SK-N-MC (cell line): ENCODE measurements around the gene RPL38.

Source experiments
- DNase-seq: peaks from one replicate; pipeline ENCODE4 v3.0.0-alpha.2; 2011; ENCODE audit warnings: low read depth, low spot score
- H3K27ac ChIP-seq: fragments of 200-600 bp; sonication (generic); 2 replicates; pipeline ENCODE4 v1.5.1; 2016; ENCODE audit warnings: mixed run types
- H3K36me3 ChIP-seq: fragments of 200-600 bp; sonication (generic); 2 replicates; pipeline ENCODE4 v1.6.1; 2017; ENCODE audit warnings: antibody characterized with exemption, low read length, mixed read lengths; ENCODE audit not compliant: insufficient read depth
- H3K4me3 ChIP-seq: fragments of 200-600 bp; sonication (generic); 2 replicates; pipeline ENCODE4 v1.5.1; 2016
- H3K9ac ChIP-seq: fragments of 200-600 bp; sonication (generic); 2 replicates; pipeline ENCODE4 v1.8.0; 2017; ENCODE audit warnings: mixed run types, mixed read lengths; ENCODE audit not compliant: insufficient read length
- H3K9me3 ChIP-seq: fragments of 200-600 bp; sonication (generic); 2 replicates; pipeline ENCODE4 v1.6.1; 2017; ENCODE audit warnings: low read depth, mild to moderate bottlenecking, antibody characterized with exemption, low read length, moderate library complexity, mixed read lengths
- EZH2 ChIP-seq: fragments of 200-600 bp; sonication (generic); IDR thresholded peaks from one replicate; pipeline ENCODE4 v1.6.1; 2017; ENCODE audit warnings: antibody characterized with exemption
- FOXP2 ChIP-seq: optimal IDR thresholded peaks from 2 replicates; pipeline ENCODE3; 2011; ENCODE audit warnings: mild to moderate bottlenecking, moderate library complexity; ENCODE audit not compliant: insufficient read depth; ENCODE audit errors: extremely low read length, control extremely low read depth
- POLR2AphosphoS5 ChIP-seq: IDR thresholded peaks from 2 replicates; pipeline ENCODE4 v1.6.1; 2012; ENCODE audit warnings: mild to moderate bottlenecking, low read depth, low read length, borderline replicate concordance

RPL38 gene

GRCh38 chr17:74200112-74200511 lies 3.4 kb upstream of the RPL38 start:
- Histone ChIP-seq H3K27ac (no peak overlapping the region), H3K9ac (no peak overlapping the region), H3K9me3 (no peaks in the 10 kb centered on the region), H3K4me3 (no peak overlapping the region), H3K36me3 (peaks cover 13% of the 10 kb centered on the region)
- TF ChIP-seq EZH2: no peak
- TF ChIP-seq POLR2AphosphoS5: no peak
- TF ChIP-seq FOXP2: no peak
- no peak for DNase-seq

GRCh38 chr17:74201250-74201649 lies 2.2 kb upstream of the RPL38 start:
- no peak for DNase-seq
- H3K4me3 ChIP-seq: no peak overlapping the region
- no peak overlapping the region for H3K27ac ChIP-seq
- no peaks in the 10 kb centered on the region for H3K9me3 ChIP-seq
- no peak overlapping the region for H3K9ac ChIP-seq
- TF ChIP-seq POLR2AphosphoS5: no peak
- no peak for TF ChIP-seq EZH2
- no peak for TF ChIP-seq FOXP2
- peaks cover 24% of the 10 kb centered on the region for H3K36me3 ChIP-seq

- H3K9ac ChIP-seq: no peak overlapping the region
- no peak for DNase-seq
- no peak overlapping the region for H3K27ac ChIP-seq
These were observed 1.5 kb upstream of the RPL38 start for GRCh38 chr17:74201948-74202347.

GRCh38 chr17:74202938-74203337 lies 540 bp upstream of the RPL38 start:
- DNase-seq: no peak
- Histone ChIP-seq H3K36me3 (peaks cover 39% of the 10 kb centered on the region), H3K9me3 (no peaks in the 10 kb centered on the region), H3K4me3 (peak overlapping the region; percentile 99), H3K27ac (no peak overlapping the region), H3K9ac (no peak overlapping the region)
- no peak for TF ChIP-seq POLR2AphosphoS5
- TF ChIP-seq EZH2: no peak
- no peak for TF ChIP-seq FOXP2

More at GRCh38 chr17:74201948-74202347, 1.5 kb upstream of the RPL38 start:
- no peak overlapping the region for H3K4me3 ChIP-seq
- peaks cover 29% of the 10 kb centered on the region for H3K36me3 ChIP-seq
- H3K9me3 ChIP-seq: no peaks in the 10 kb centered on the region
- no peak for TF ChIP-seq FOXP2
- TF ChIP-seq POLR2AphosphoS5: no peak
- TF ChIP-seq EZH2: no peak

- no peak for DNase-seq
- Histone ChIP-seq H3K9me3 (no peaks in the 10 kb centered on the region), H3K9ac (peak overlapping the region; percentile 100), H3K4me3 (peak overlapping the region; percentile 99), H3K36me3 (peaks cover 54% of the 10 kb centered on the region), H3K27ac (peak overlapping the region; percentile 91)
- no peak for TF ChIP-seq POLR2AphosphoS5
- no peak for TF ChIP-seq EZH2
- no peak for TF ChIP-seq FOXP2
These were observed 996 bp downstream of the RPL38 start for GRCh38 chr17:74204474-74204873.

GRCh38 chr17:74205274-74205673 lies 1.8 kb downstream of the RPL38 start:
- DNase-seq: no peak
- Histone ChIP-seq H3K9ac (peak overlapping the region; percentile 100), H3K36me3 (peaks cover 62% of the 10 kb centered on the region), H3K27ac (peak overlapping the region; percentile 91; the same call in 1 of the 2 replicates), H3K9me3 (no peaks in the 10 kb centered on the region), H3K4me3 (peak overlapping the region; percentile 99)
- TF ChIP-seq EZH2: no peak
- TF ChIP-seq POLR2AphosphoS5: no peak
- TF ChIP-seq FOXP2: no peak

GRCh38 chr17:74206332-74206818 lies 2.9 kb downstream of the RPL38 start:
- Histone ChIP-seq H3K27ac (0 out of 2 replicates have a peak overlapping the region, but pooled peaks have one; percentile 19), H3K4me3 (peak overlapping the region; percentile 17; the same call in 1 of the 2 replicates), H3K9ac (no peak overlapping the region), H3K9me3 (no peaks in the 10 kb centered on the region), H3K36me3 (peaks cover 73% of the 10 kb centered on the region)
- TF ChIP-seq FOXP2 (no peak), EZH2 (no peak), POLR2AphosphoS5 (no peak)
- DNase-seq: no peak

- no peaks in the 10 kb centered on the region for H3K9me3 ChIP-seq
- H3K4me3 ChIP-seq: no peak overlapping the region
- H3K36me3 ChIP-seq: peaks cover 59% of the 10 kb centered on the region
- no peak for DNase-seq
- peak overlapping the region; percentile 61 for H3K27ac ChIP-seq
- H3K9ac ChIP-seq: no peak overlapping the region
- TF ChIP-seq FOXP2: no peak
- no peak for TF ChIP-seq EZH2
- peak; percentile 34; the same call in 1 of the 2 replicates for TF ChIP-seq POLR2AphosphoS5
These were observed 7.0 kb downstream of the RPL38 start for GRCh38 chr17:74210191-74211140.
